ENCODE measurements around the gene TMEM196.
A peak's percentile ranks its signal among the peaks of the same experiment; 100 is the strongest.

Gene TMEM196

GRCh38 chr7:19772841-19773760 is at the start of gene TMEM196:
TSS of gene TMEM196 (minus strand) at chr7:19773617. CDS start at chr7:19772696, 921 bp downstream.
- DNase-seq, result no peak

DNA sequence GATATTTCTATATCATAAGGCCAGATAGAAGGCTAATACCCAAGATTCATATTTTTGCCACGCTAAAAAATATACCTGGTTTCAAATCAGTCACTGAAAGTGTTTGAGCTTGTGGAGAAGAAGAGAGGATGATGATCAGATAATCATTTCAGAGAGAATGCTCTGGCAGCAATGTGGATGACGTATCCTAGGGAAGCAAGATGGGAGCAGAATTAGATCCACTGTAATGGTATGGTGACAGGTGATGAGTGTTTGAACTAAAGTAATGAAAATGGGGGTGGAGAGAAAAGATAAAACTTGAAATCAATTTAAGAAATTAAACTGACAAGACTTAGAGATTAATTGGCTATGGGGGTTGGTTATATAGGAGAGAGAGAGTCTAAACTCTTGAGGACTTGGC is 42.7 kb upstream of the TMEM196 start:
- DNase-seq, result no peak

DNA sequence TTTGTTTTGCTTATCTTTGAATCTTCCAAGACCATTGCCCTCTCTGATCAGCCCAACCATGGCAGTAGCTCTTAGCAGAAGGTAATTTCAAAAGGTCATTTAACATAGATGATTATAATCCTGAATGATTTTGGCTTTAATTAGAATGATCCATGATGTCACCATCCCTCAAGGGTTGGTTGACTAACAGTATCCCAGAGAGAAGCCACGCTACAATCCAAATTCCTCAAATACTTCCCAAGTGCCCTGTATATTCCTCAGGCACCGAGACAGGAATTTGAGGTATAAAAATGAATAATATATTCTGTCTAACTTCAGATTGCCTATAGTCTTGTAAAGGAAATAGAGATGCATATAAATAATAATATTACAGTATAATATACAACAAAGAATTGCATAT is 42.1 kb upstream of the TMEM196 start:
- DNase-seq, result no peak

DNA sequence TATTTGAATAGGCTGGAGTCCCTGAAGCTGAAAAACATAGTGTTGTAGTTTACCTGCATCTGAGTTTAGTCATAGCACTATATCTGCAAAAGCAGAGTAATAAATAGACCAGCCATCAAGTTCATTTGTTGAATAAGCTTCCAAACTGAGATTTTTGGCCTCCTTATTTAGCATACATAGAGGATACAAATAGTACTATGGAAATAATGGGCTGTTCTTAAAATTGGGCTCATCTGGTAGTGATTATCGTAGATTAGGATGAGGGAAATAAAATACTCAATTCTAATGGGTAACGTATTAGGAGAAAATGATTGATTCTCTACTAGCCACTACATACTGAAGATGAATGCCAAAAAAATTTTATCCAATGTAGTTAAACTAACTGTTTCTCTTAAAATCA is 41.4 kb upstream of the TMEM196 start:
- no peak for DNase-seq

DNA sequence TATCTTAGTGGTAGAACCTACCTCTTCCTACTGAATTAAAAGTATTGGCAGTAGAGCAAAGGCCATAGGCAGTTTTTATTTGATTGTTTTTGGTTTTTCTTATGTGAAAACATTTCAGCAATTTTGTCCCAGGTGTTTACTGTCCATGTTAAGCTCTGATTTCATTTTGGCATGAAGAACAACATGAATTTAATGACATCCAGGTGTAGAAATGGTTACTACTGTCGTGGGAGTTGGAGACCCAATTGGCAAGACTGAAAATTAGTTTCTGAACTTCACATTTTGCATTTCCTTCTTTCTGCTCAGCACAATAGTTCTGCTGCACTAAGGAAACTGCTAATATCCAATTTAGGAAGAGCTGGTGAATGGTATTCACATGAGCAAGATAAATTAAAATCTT is 38.0 kb upstream of the TMEM196 start:
- no peak for DNase-seq

DNA sequence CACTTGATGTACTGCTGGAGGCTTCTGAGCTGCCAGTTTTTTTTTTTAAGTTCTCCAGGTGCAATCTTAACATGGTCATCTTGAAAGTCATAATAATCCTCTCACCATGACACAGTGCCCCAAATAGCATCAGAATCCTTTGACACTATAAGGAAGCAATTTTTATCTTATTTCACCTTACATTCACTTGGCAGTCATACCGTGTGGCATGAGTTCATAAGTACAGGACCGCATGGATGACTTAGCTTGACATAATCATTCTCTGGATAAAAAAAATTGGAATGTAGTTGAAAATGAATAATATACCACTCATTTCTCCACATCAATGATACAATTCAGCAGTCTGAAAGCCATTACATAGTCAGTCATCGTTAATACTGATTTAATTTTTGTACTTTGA is 25.6 kb upstream of the TMEM196 start:
- DNase-seq, result no peak

GRCh38 chr7:19783541-19783940 is 10.1 kb upstream of the TMEM196 start:
- no peak for DNase-seq

DNA sequence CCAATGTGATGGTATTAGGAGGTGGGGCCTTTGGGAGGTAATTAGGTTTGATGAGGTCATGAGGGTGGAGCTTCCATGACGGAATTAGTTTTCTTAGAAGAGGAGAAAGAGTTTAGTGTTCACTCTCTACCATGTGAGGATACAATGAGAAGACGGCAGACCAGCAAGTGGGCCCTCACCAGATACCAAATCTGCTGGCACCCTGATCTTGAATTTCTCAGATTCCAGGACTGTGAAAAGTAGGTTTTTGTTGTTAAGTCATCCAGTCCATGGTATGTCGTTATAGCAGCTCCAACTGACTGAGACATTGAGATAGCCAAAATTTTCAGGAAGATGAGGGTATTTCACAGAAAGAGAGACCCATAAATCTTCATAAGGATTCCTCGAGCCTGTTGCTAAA is 3.6 kb upstream of the TMEM196 start:
- no peak for DNase-seq

DNA sequence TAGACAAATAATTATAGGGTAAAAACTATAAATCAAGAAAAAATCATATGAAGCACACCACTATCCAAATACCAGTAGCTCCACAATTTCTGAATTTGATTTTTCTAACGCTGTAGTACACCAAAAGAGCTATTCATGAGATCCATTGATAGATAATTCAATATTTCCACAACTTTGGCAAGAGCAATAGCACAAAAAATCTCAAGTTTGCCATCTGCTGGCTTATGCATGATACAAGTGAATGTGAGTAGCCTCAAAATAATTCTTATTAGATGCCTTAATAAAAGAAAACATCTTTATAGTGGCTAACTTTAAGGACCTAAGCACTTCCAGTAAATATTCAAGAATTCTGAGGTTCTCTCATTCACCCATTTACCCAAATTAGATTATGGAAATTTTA is 2.2 kb upstream of the TMEM196 start:
- DNase-seq, result no peak

- no peak for DNase-seq
These were observed 1.1 kb downstream of the TMEM196 start for GRCh38 chr7:19772306-19772705.

DNA sequence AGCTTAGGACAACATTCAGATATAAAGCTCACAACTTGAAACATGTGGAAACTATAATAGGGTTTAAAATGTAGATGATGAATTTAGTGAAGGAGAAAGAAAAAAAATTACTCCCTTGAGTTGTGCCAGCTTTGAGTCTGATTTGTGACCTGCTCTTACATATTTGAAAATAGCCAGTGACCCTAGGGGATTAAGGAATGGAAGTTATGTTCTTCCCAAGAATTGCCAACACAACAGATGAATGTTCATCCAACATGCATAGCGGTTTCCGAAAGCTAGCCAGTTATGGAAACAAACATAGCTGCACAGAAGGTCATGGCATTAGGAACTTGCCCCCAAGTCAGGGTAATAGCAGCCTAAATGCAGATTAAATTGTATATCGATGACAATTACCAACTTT is 10.8 kb downstream of the TMEM196 start:
- no peak for DNase-seq

DNA sequence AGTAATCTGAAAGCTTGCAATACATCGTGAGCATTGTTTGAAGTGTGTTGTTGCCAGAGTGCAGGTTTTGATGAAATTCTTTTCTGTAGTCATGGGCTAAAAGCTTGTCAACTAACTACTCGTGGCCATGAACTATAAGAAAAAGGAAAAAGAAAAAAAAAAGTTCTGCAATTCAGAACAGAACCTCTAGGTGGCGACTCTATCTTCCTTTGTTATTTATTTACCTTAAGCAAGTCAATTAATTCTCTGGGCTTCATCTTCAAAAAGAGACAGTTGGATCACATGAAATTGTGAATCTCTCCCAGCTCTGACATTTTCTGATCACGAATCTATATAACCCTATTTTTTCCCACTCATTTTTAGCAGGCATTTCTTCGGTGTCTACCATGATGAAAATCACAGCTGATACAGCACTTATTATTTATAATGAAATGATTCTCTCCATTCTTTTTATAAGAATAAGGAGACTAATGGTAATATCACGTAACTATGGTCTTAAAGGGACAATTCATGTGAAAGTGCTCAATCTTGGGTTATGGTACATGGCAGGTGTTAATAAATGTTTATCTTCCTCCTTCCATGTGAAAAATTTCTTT is 18.8 kb downstream of the TMEM196 start:
- DNase-seq, result no peak

- no peak for DNase-seq
These were observed 21.4 kb downstream of the TMEM196 start for GRCh38 chr7:19752020-19752419.

DNA sequence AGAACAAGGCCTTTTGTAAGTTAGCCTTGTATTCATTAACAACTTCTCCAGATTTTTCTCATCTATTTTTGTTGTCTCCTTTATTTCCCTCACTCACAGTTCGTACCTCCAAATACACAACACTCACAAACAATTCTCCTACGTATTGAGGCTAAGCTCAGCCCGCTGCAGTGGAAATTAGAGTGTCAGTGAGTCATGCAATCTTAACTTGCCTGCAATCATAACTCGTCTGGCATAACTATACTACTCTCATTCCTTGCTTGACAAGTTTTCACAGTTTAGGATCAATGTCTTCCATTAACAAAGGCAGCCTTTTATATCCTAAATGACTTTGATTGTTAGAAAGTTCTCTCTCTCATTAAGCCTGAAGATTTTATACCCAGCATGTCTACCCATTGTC is 23.8 kb downstream of the TMEM196 start:
- no peak for DNase-seq

GRCh38 chr7:19747740-19748339 is 25.6 kb downstream of the TMEM196 start:
- DNase-seq, result no peak

GRCh38 chr7:19744075-19744474 is 29.3 kb downstream of the TMEM196 start:
- DNase-seq, result no peak

- DNase-seq, result no peak
These were observed 44.7 kb downstream of the TMEM196 start for GRCh38 chr7:19728716-19729115.

DNA sequence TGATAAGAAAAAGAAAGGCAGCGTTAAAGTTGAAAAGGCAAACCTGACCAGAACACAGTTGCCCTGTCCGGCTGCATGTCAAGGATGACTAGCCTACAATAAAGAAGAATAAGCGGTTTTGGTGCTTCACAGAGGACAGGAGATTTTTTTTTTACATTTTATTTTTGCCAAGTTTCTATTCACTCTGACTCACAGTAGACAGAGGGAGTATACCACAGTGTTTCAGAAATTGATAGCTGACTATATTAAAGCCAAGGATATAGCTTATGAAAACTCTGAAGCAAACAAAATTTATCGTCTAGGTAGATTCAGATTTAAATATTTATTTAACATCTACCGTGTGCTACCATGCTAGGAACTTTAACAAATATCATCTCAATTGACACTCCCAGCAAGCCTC is 47.6 kb downstream of the TMEM196 start:
- no peak for DNase-seq

- no peak for DNase-seq
These were observed 57.9 kb downstream of the TMEM196 start for GRCh38 chr7:19715499-19715898.

DNA sequence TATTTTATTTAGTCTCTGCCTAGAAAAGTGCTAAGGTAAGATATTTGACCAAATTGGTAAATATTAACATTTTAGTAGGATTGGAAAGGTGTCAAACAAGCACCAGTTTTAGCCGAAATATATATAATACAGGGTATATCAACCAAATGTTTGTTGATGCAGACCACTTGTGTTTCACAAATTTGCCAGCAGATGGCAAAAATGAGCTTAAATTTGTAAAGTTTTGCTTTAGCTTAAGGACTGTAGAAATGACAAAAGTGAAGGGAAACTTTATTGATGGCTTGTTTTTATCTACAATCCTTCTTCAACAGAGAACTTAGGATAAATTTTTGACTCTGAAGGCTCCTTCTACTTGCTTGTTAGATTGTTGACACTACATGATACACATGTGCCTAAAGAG is 59.7 kb downstream of the TMEM196 start:
- DNase-seq, result peak; percentile 28 to 43

- DNase-seq, result no peak
These were observed 64.2 kb downstream of the TMEM196 start for GRCh38 chr7:19709249-19709578.

GRCh38 chr7:19708397-19709248 is 64.8 kb downstream of the TMEM196 start, which contains the start of gene POLR1F:
TSS of gene POLR1F (minus strand) at chr7:19709037. CDS start at chr7:19709016, 21 bp downstream.
- peak; percentile 90 to 94 for DNase-seq

- DNase-seq, result no peak
These were observed 66.2 kb downstream of the TMEM196 start for GRCh38 chr7:19707240-19707639.
